Activated naive CD8-positive, alpha-beta T cell treated with anti-CD3 and anti-CD28 coated beads, Interleukin-2, amount 10 ng/mL, durations not matched to agents 7 days and 5 days (primary cell): ENCODE data around the gene HMBS. TPM values are rescaled to one million over a fixed set of nuclear protein-coding genes. Genes with fewer than 3 reads are reported as not detected.
"Not testable (repeated sequence)": the region's sequence is repeated elsewhere in the genome, so short reads cannot be mapped to it uniquely, and the experiment has no call there.

Experiments used
- ATAC-seq: fragments of 150-1000 bp; cut with Tn5 transposase; one replicate; pipeline ENCODE4 v1.10.0; 2021; ENCODE audit warnings: low read depth, moderate library complexity
- POLR2A ChIA-PET: fragments of 350-600 bp; sonication (Branson Sonifier 250); formaldehyde crosslinking; loops from one replicate; lab custom pipeline; 2021; ENCODE audit warnings: antibody characterized with exemption; lab: Charles Lee
- DNase-seq: peaks from one replicate; pipeline ENCODE4 v3.0.0; 2021
- H3K27ac Mint-ChIP-seq: one replicate; pipeline ENCODE4 v1.8.0; 2022; ENCODE audit warnings: mild to moderate bottlenecking, mixed read lengths
- H3K27me3 Mint-ChIP-seq: one replicate; pipeline ENCODE4 v1.8.0; 2022; ENCODE audit warnings: mild to moderate bottlenecking, moderate library complexity, mixed read lengths
- H3K36me3 Mint-ChIP-seq: one replicate; pipeline ENCODE4 v1.8.0; 2021; ENCODE audit warnings: mild to moderate bottlenecking, mixed read lengths
- H3K4me1 Mint-ChIP-seq: one replicate; pipeline ENCODE4 v1.8.0; 2021; ENCODE audit warnings: mixed read lengths
- H3K4me3 Mint-ChIP-seq: one replicate; pipeline ENCODE4 v1.8.0; 2022; ENCODE audit warnings: mild to moderate bottlenecking, moderate library complexity, mixed read lengths
- H3K9me3 Mint-ChIP-seq: one replicate; pipeline ENCODE4 v1.8.0; 2021; ENCODE audit warnings: mixed read lengths
- total RNA-seq, 2 experiments: library from RNA; stranded (reverse); gene quantifications; one replicate each; pipeline ENCODE4 v1.2.3, GENCODE V29; 2021

HMBS gene
- total RNA-seq, 2 experiments from 2014 or later = 18.0 to 18.8 TPM

GRCh38 chr11:119118946-119119345 is 34.3 kb downstream of the HMBS start:
- Mint-ChIP-seq H3K36me3 (peaks cover 25% of the 10 kb centered on the region), H3K4me1 (peaks cover 38% of the 10 kb centered on the region), H3K27ac (no peak overlapping the region), H3K27me3 (no peaks in the 10 kb centered on the region), H3K9me3 (no peaks in the 10 kb centered on the region), H3K4me3 (no peak overlapping the region)
- ATAC-seq = no peak
- POLR2A ChIA-PET = interaction anchor here (0.5 to 0.8 kb wide), 4 partner anchors 13 to 375 kb away, joined by 3 read pairs; partner anchors contain the start of gene DPAGT1
- no peak for DNase-seq

- Mint-ChIP-seq H3K27me3 (no peaks in the 10 kb centered on the region), H3K36me3 (peaks cover 17% of the 10 kb centered on the region), H3K4me1 (peaks cover 31% of the 10 kb centered on the region), H3K4me3 (peak overlapping the region; percentile 93), H3K27ac (peak overlapping the region; percentile 86), H3K9me3 (no peaks in the 10 kb centered on the region)
- no peak for ATAC-seq
- DNase-seq = no peak
- POLR2A ChIA-PET = interaction anchor here (0.8 to 2.6 kb wide), 9 partner anchors 9 to 682 kb away, joined by 4 to 20 read pairs (median 5); partner anchors contain the start of genes C2CD2L, CBL, DPAGT1 and HYOU1
Observed at GRCh38 chr11:119120639-119121007, 35.9 kb downstream of the HMBS start.

GRCh38 chr11:119121008-119121810 is 36.5 kb downstream of the HMBS start, which contains the start of gene HINFP:
TSS of gene HINFP (plus strand) at chr11:119121580. CDS start at chr11:119126945, 5,365 bp downstream.
- Mint-ChIP-seq H3K4me1 (peaks cover 25% of the 10 kb centered on the region), H3K9me3 (no peaks in the 10 kb centered on the region), H3K36me3 (peaks cover 13% of the 10 kb centered on the region), H3K4me3 (peak within 1 kb of the TSS; percentile 93), H3K27me3 (no peaks in the 10 kb centered on the region), H3K27ac (peak within 1 kb of the TSS; percentile 86)
- ATAC-seq (peak; percentile 97), DNase-seq (peak; percentile 97)
- POLR2A ChIA-PET = interaction anchor here (0.6 to 3.0 kb wide), 14 partner anchors 9 to 682 kb away, joined by 3 to 22 read pairs (median 4); partner anchors contain the start of genes ABCG4, C2CD2L, CBL and DPAGT1

GRCh38 chr11:119121811-119122124 is 37.1 kb downstream of the HMBS start:
- no peak for ATAC-seq
- H3K4me1 Mint-ChIP-seq = peaks cover 28% of the 10 kb centered on the region
- POLR2A ChIA-PET = interaction anchor here (0.6 to 3.0 kb wide), 12 partner anchors 10 to 197 kb away, joined by 3 to 22 read pairs (median 5); partner anchors contain the start of genes ABCG4, C2CD2L, CBL and DPAGT1

GRCh38 chr11:119125821-119126220 is 41.1 kb downstream of the HMBS start:
- peaks cover 10% of the 10 kb centered on the region for H3K36me3 Mint-ChIP-seq
- H3K4me1 Mint-ChIP-seq = peaks cover 22% of the 10 kb centered on the region

More at GRCh38 chr11:119121811-119122124, 37.1 kb downstream of the HMBS start:
- Mint-ChIP-seq H3K4me3 (peak overlapping the region; percentile 93), H3K27ac (peak overlapping the region; percentile 86), H3K36me3 (peaks cover 11% of the 10 kb centered on the region), H3K27me3 (no peaks in the 10 kb centered on the region), H3K9me3 (no peaks in the 10 kb centered on the region)
- DNase-seq = no peak

GRCh38 chr11:119126675-119127268 is 42.1 kb downstream of the HMBS start:
- DNase-seq = no peak
- POLR2A ChIA-PET = interaction anchor here (1.4 kb wide), 1 partner anchor 25 kb away, joined by 4 read pairs; the partner anchor contains the start of gene DPAGT1
- Mint-ChIP-seq H3K4me1 (peaks cover 18% of the 10 kb centered on the region), H3K27ac (peak overlapping the region; percentile 3), H3K4me3 (no peak overlapping the region), H3K9me3 (no peaks in the 10 kb centered on the region), H3K27me3 (no peaks in the 10 kb centered on the region), H3K36me3 (peaks cover 10% of the 10 kb centered on the region)
- ATAC-seq = no peak

More at GRCh38 chr11:119125821-119126220, 41.1 kb downstream of the HMBS start:
- POLR2A ChIA-PET = interaction anchor here (0.7 kb wide), 1 partner anchor 57 kb away, joined by 7 read pairs; no protein-coding TSS in a partner anchor
- DNase-seq (no peak), ATAC-seq (no peak)
- Mint-ChIP-seq H3K27me3 (no peaks in the 10 kb centered on the region), H3K9me3 (no peaks in the 10 kb centered on the region), H3K4me3 (no peak overlapping the region), H3K27ac (no peak overlapping the region)

- ATAC-seq (no peak), DNase-seq (no peak)
- Mint-ChIP-seq H3K9me3 (no peaks in the 10 kb centered on the region), H3K36me3 (peaks cover 18% of the 10 kb centered on the region), H3K27ac (no peak overlapping the region), H3K4me3 (no peak overlapping the region), H3K4me1 (peaks cover 7% of the 10 kb centered on the region), H3K27me3 (no peaks in the 10 kb centered on the region)
- POLR2A ChIA-PET = no interaction called here
Observed at GRCh38 chr11:119130662-119131061, 46.0 kb downstream of the HMBS start.

- no peak overlapping the region for H3K4me3 Mint-ChIP-seq
- no peak for DNase-seq
- H3K9me3 Mint-ChIP-seq = no peaks in the 10 kb centered on the region
- no peak for ATAC-seq
- POLR2A ChIA-PET = interaction anchor here (1.8 kb wide), 1 partner anchor 14 kb away, joined by 6 read pairs; the partner anchor contains the start of gene ABCG4
- H3K36me3 Mint-ChIP-seq = peaks cover 16% of the 10 kb centered on the region
- H3K27ac Mint-ChIP-seq = no peak overlapping the region
- peaks cover 2% of the 10 kb centered on the region for H3K27me3 Mint-ChIP-seq
- peaks cover 3% of the 10 kb centered on the region for H3K4me1 Mint-ChIP-seq
Observed at GRCh38 chr11:119134389-119134978, 49.8 kb downstream of the HMBS start.

- ATAC-seq, DNase-seq, H3K9me3 Mint-ChIP-seq, H3K4me1 Mint-ChIP-seq, H3K4me3 Mint-ChIP-seq, H3K27me3 Mint-ChIP-seq, H3K36me3 Mint-ChIP-seq, H3K27ac Mint-ChIP-seq: not testable (repeated sequence)
- POLR2A ChIA-PET = interaction anchor here (0.7 to 1.5 kb wide), 2 partner anchors 9 to 37 kb away, joined by 4 read pairs; partner anchors contain the start of gene ABCG4
Observed at GRCh38 chr11:119139276-119139675, 54.6 kb downstream of the HMBS start.

Other genes starting within 250 kb of the HMBS start
- 1 to 10 TPM; 1.9 to 2.2 TPM for gene CXCR5, start 201.0 kb upstream of the HMBS start, total RNA-seq
- gene BCL9L, start 159.0 kb upstream of the HMBS start, total RNA-seq = 100 to 1,000 TPM; 116 to 128 TPM
- under 1 TPM in 1 of 2 experiments, not detected in 1; 0.44 TPM for gene UPK2, start 128.6 kb upstream of the HMBS start, total RNA-seq
- gene FOXR1, start 113.1 kb upstream of the HMBS start, total RNA-seq = not detected
- 10 to 100 TPM; 66.8 to 74.2 TPM for gene CENATAC, start 86.7 kb upstream of the HMBS start, total RNA-seq
- gene RPS25, start 66.5 kb upstream of the HMBS start, total RNA-seq = 1,000 to 10,000 TPM; 1,397 to 1,460 TPM
- 10 to 100 TPM; 80.5 to 84.4 TPM for gene TRAPPC4, start 66.1 kb upstream of the HMBS start, total RNA-seq
- gene SLC37A4, start 54.0 kb upstream of the HMBS start, total RNA-seq = 10 to 100 TPM; 20.3 to 23.9 TPM
- gene HYOU1, start 27.7 kb upstream of the HMBS start, total RNA-seq = 10 to 100 TPM; 76.5 to 83.1 TPM
- gene VPS11, start 17.1 kb upstream of the HMBS start, total RNA-seq = 10 to 100 TPM; 41.2 to 46.2 TPM
- 10 to 100 TPM; 43.2 to 56.1 TPM for gene DPAGT1, start 17.0 kb downstream of the HMBS start, total RNA-seq
- 10 to 100 TPM; 32.2 to 32.6 TPM for gene C2CD2L, start 22.5 kb downstream of the HMBS start, total RNA-seq
- 10 to 100 TPM; 52.4 to 52.6 TPM for gene HINFP, start 36.7 kb downstream of the HMBS start, total RNA-seq
- gene ABCG4, start 64.2 kb downstream of the HMBS start, total RNA-seq = not detected
- 10 to 100 TPM; 20.7 to 25.2 TPM for gene NLRX1, start 83.8 kb downstream of the HMBS start, total RNA-seq
- under 1 TPM in 1 of 2 experiments, not detected in 1; 0.30 TPM for gene NHERF4, start 100.6 kb downstream of the HMBS start, total RNA-seq
- 10 to 100 TPM; 45.1 to 45.2 TPM for gene CBL, start 121.5 kb downstream of the HMBS start, total RNA-seq
- gene MCAM, start 232.2 kb downstream of the HMBS start, total RNA-seq = 1 to 10 TPM; 2.4 to 2.9 TPM
- 10 to 100 TPM; 32.2 to 32.9 TPM for gene RNF26, start 249.6 kb downstream of the HMBS start, total RNA-seq